Measurements from ENCODE around the gene ATG7.
"Not testable (repeated sequence)": the region's sequence is repeated elsewhere in the genome, so short reads cannot be mapped to it uniquely, and the experiment has no call there.

DNA sequence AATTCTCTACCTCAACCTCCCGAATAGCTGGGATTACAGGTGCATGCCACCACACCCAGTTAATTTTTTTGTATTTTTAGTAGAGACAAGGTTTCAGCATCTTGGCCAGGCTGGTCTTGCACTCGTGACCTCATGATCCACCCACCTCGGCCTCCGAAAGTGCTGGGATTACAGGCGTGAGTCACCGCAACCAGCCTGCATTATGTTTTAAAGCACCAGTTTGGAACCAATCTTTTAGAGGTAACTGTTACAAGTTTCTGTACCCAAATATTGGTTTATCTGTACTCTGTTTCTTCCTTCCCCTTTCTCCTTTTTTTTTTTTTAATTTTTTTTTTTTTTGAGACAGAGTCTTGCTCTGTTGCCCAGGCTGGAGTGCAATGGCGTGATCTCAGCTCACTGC, 169.1 kb downstream of the ATG7 start:
- not testable (repeated sequence) for TF ChIP-seq POLR2A (IDR thresholded peaks at IDR 0.05)
- TF ChIP-seq, protein P1, sequence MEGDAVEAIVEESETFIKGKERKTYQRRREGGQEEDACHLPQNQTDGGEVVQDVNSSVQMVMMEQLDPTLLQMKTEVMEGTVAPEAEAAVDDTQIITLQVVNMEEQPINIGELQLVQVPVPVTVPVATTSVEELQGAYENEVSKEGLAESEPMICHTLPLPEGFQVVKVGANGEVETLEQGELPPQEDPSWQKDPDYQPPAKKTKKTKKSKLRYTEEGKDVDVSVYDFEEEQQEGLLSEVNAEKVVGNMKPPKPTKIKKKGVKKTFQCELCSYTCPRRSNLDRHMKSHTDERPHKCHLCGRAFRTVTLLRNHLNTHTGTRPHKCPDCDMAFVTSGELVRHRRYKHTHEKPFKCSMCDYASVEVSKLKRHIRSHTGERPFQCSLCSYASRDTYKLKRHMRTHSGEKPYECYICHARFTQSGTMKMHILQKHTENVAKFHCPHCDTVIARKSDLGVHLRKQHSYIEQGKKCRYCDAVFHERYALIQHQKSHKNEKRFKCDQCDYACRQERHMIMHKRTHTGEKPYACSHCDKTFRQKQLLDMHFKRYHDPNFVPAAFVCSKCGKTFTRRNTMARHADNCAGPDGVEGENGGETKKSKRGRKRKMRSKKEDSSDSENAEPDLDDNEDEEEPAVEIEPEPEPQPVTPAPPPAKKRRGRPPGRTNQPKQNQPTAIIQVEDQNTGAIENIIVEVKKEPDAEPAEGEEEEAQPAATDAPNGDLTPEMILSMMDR (IDR thresholded peaks at IDR 0.05) = not testable (repeated sequence)

All from heart left ventricle (tissue), 13 donors.